NCI-H2196 (cell line): ENCODE results near the gene EIF1B.

Experiments used
- DNase-seq: peaks from one replicate; lab custom pipeline; 2025; ENCODE audit not compliant: unreplicated experiment; lab: John Stamatoyannopoulos, UW

Gene EIF1B

GRCh38 chr3:40340541-40341170 lies 31.1 kb downstream of the EIF1B start:
- no peak for DNase-seq

DNA sequence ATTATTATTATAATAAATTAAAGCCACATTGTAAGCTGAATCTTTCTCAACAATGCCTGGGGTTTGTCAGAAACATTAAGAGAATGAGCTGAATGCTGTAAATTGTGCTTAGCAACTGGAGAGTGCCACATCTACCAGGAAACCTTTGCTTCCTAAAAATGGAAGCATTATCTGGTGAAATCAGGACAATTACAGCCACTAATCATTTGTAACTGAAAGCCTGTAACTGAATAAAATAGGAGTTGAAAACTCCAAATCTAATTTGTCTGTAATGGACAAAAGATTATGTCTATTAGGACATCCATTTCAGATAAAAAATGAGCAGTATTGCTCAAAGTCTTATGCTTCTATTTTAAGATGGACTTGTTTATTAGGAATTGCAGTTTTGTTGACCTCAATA lies 32.2 kb downstream of the EIF1B start:
- no peak for DNase-seq

- DNase-seq: no peak
Measured at GRCh38 chr3:40350529-40350928, 41.0 kb downstream of the EIF1B start.

DNA sequence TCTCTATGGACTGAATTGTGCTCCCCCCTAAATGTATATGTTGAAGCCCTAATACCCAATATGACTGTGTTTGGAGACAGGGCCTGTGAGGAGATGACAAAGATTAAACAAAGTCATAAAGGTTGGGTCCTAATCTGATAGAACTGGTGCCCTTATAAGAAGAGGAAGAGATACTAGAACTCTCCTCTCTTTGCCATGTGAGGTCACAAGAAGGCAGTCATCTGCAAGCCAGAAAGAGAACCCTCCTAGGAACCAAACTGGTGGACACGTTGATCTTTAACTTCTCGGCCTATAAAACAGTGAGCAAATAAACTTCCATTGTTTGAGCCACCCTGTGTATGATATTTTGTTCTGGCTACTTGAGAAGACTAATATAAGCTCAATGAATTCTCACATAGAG lies 45.9 kb downstream of the EIF1B start:
- DNase-seq: no peak

GRCh38 chr3:40358454-40358853 lies 48.9 kb downstream of the EIF1B start:
- DNase-seq: no peak
